ENCODE data around the gene PTK6.

Gene PTK6

GRCh38 chr20:63557481-63557891, 20.3 kb upstream of the PTK6 start:
- DNase-seq (ENCODE audit: low read depth) = no peak

- DNase-seq (ENCODE audit: low read depth) = no peak
Observed at GRCh38 chr20:63556873-63557478, 19.8 kb upstream of the PTK6 start.

- no peak for DNase-seq (ENCODE audit: low read depth)
Observed at GRCh38 chr20:63555661-63556381, 18.6 kb upstream of the PTK6 start.

- DNase-seq (ENCODE audit: low read depth) = no peak
Observed at GRCh38 chr20:63554361-63555278, 17.4 kb upstream of the PTK6 start.

- DNase-seq (ENCODE audit: low read depth) = no peak
Observed at GRCh38 chr20:63553933-63554290, 16.7 kb upstream of the PTK6 start, which contains the start of gene FNDC11. TSS of gene FNDC11 (plus strand) at chr20:63554159. CDS start at chr20:63555664, 1,505 bp downstream.

GRCh38 chr20:63553251-63553932, 16.2 kb upstream of the PTK6 start:
- DNase-seq (ENCODE audit: low read depth) = peak; percentile 31

GRCh38 chr20:63552481-63553249, 15.5 kb upstream of the PTK6 start:
- no peak for DNase-seq (ENCODE audit: low read depth)

GRCh38 chr20:63551068-63551467, 13.9 kb upstream of the PTK6 start:
- DNase-seq (ENCODE audit: low read depth) = no peak

GRCh38 chr20:63549679-63550282, 12.6 kb upstream of the PTK6 start:
- no peak for DNase-seq (ENCODE audit: low read depth)

- no peak for DNase-seq (ENCODE audit: low read depth)
Observed at GRCh38 chr20:63549019-63549418, 11.8 kb upstream of the PTK6 start.

GRCh38 chr20:63548542-63548941, 11.4 kb upstream of the PTK6 start:
- DNase-seq (ENCODE audit: low read depth) = no peak

GRCh38 chr20:63547725-63548480, 10.7 kb upstream of the PTK6 start, which contains the start of gene SRMS:
TSS of gene SRMS (minus strand) at chr20:63547749. CDS start at chr20:63547463, 286 bp downstream.
- no peak for DNase-seq (ENCODE audit: low read depth)

- no peak for DNase-seq (ENCODE audit: low read depth)
Observed at GRCh38 chr20:63546956-63547724, 10.0 kb upstream of the PTK6 start.

- no peak for DNase-seq (ENCODE audit: low read depth)
Observed at GRCh38 chr20:63546256-63546955, 9.2 kb upstream of the PTK6 start.

GRCh38 chr20:63545814-63546213, 8.6 kb upstream of the PTK6 start:
- no peak for DNase-seq (ENCODE audit: low read depth)

- DNase-seq (ENCODE audit: low read depth) = no peak
Observed at GRCh38 chr20:63544958-63545516, 7.9 kb upstream of the PTK6 start.

GRCh38 chr20:63544241-63544957, 7.2 kb upstream of the PTK6 start:
- no peak for DNase-seq (ENCODE audit: low read depth)

- no peak for DNase-seq (ENCODE audit: low read depth)
Observed at GRCh38 chr20:63543733-63544132, 6.6 kb upstream of the PTK6 start.
